Measurements from ENCODE around the gene WFDC12. TPM values are rescaled to one million over a fixed set of nuclear protein-coding genes. Genes with fewer than 3 reads are reported as not detected.

WFDC12 gene
- total RNA-seq, 1 donor from 2014 or later: not detected

GRCh38 chr20:45094201-45094600 lies 30.1 kb downstream of the WFDC12 start:
- no peak for DNase-seq (ENCODE audit: extremely low read depth, low read depth, low spot score)

- DNase-seq (ENCODE audit: extremely low read depth, low read depth, low spot score): no peak
Measured at GRCh38 chr20:45092898-45093297, 31.4 kb downstream of the WFDC12 start.

DNA sequence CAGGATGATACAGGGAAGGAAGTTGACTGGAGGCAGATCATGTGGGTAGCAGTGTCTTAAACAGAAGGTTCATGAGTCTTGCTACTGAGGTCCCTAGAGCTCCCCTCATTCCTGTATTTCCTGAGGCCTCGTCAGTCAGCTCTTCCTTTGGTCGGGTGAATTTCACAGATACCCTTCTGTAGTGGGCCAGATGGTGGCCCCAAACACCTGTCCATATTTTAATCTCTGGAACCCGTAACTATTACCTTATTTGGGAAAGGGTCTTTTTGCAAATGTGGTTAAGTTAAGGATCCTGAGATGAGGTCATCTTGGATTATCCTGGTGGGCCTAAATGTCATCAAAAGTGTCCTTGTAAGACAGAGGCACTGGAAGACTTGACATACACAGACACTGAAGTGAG lies 32.9 kb downstream of the WFDC12 start:
- no peak for DNase-seq (ENCODE audit: extremely low read depth, low read depth, low spot score)

DNA sequence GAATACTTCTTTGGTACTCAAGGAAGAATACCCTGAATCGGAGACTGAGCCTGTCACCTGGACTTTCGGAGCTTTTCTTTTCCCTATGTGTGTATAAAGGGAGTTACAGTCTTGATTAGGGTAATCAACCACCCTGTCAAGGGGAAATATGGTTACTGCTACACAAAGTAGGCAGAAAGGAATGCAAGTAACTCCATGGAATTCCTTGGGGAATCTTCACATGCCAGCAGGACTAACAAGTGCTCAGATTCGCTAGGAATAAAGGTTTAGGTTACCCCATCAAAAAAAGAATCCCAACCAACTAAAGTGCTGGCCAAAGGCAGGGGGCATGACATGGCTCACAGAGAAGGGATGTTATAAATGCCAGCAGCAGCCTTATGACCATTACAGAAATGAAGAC lies 33.8 kb downstream of the WFDC12 start:
- no peak for DNase-seq (ENCODE audit: extremely low read depth, low read depth, low spot score)

DNA sequence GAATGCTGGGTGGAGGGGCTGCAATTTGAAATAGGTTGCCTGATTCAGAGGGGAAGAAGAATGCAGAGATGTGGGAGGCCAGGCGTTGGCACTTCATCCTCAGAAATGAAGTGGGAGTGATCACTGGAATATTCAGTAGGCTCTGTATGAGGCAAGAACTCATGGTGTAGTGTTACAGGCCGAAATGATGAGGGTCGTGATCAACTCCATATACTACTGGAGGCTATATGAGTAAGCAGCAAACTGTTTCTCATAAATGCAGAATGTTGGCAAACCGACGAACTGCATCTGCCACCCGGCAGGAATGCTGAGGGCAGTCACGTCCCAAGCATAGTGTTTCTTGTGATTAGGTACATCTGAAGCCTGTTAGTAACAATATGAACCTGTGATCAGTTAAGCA lies 36.0 kb downstream of the WFDC12 start:
- DNase-seq (ENCODE audit: extremely low read depth, low read depth, low spot score): no peak

DNA sequence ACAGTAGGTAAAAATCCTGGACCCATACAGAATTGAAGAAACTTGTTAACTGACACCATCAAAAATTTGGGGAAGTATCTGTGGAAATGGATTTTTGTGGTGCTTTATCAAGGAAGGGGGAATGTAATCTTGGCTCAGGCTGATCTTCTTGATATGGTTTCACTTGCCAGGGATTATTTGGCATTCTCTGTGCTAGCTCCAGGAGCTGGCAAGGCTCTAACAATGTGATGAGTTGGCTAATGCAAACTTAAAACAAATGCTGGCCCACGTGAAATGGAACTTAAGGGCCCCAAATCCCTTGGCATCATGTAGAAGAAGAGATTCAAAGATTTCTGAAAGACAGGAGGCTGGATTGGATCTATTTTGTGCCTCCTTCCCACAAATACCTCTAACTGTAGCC lies 36.5 kb downstream of the WFDC12 start:
- no peak for DNase-seq (ENCODE audit: extremely low read depth, low read depth, low spot score)

DNA sequence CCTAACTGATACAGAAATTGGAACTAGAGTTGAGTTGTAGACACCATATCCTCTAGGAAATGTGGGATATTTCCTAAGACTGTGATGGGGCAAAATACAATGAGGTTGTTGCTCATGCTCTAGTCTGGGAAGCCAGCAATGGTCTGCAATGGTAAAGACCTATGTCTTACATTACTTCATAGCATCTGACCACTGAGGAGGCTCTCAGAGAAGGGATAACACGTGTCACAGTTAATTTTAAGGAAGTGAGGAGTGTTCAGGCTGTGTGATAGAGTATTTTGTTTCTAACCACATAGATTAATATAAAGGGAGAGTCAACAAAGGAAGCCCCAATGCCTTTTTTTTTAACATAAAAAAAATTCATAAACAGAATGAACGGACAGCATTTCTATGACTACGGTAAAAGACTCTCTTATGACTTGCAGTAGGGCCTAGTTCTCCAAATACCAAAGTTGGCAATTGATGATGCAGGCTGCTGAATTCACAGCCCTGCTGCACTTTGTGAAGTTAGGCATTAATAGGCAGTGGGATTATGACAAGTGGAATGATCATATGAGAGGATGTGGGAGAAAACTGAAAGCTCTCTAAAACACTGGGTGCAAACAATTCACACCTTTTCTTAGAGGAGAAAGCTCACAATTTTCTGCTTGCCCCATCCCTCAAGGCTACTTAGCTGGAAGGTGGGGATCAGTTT lies 37.0 kb downstream of the WFDC12 start:
- no peak for DNase-seq (ENCODE audit: extremely low read depth, low read depth, low spot score)

DNA sequence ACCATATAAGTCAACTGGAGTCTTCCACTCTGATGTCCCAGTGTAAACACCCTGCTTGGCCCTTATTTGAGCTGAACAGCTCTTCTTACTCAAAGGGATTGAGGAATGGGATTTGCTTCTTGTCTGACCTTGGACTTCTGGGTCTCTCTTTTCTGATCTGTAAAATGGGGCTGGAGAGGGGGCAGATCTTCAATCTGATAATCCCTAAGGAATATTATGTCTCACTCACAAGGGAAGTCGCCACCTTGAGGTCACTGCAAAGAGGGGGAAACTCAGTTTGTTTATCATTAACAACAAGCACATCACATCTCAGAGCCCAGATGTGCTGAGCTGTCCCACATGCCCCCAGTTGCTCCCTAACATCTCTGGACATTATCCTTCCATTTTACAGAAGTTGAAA lies 38.4 kb downstream of the WFDC12 start:
- DNase-seq (ENCODE audit: extremely low read depth, low read depth, low spot score): no peak

DNA sequence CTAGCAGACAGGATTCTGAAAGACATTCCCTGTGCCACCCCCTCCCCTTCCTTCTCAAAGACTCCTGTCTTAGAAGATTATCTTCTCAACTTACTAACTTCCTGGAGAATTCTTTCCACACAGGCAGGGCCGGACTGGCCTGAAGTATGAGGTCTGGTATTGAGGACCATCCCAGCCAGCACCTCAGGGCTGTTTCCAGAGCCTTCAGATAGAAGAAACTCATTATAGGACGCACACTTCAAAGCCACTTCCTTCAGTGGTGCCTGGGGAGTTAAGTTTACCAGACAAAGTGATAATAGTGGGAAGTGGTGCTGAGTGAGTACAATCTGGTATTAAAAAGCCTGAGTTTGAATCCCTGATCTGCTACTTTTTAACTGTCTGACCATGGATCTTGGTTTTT lies 39.0 kb downstream of the WFDC12 start:
- DNase-seq (ENCODE audit: extremely low read depth, low read depth, low spot score): no peak

GRCh38 chr20:45083127-45083526 lies 41.1 kb downstream of the WFDC12 start:
- no peak for DNase-seq (ENCODE audit: extremely low read depth, low read depth, low spot score)

DNA sequence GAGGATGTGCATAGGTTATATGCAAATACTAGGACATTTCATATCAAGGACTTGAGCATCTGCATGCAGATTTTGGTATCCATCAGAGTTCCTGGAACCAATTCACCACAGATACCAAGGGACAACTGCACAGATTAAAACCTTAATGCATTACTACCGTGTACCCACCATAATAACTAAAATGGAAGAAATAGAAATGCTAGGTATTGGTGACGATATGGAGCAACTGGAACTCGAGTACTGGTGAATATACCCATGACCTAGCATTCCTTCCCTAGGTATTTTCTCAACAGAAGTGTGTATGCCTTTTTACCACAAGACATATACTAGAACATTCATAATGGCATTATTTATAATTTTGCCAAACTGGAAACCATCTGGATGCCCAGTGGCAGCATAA lies 41.8 kb downstream of the WFDC12 start:
- DNase-seq (ENCODE audit: extremely low read depth, low read depth, low spot score): no peak

DNA sequence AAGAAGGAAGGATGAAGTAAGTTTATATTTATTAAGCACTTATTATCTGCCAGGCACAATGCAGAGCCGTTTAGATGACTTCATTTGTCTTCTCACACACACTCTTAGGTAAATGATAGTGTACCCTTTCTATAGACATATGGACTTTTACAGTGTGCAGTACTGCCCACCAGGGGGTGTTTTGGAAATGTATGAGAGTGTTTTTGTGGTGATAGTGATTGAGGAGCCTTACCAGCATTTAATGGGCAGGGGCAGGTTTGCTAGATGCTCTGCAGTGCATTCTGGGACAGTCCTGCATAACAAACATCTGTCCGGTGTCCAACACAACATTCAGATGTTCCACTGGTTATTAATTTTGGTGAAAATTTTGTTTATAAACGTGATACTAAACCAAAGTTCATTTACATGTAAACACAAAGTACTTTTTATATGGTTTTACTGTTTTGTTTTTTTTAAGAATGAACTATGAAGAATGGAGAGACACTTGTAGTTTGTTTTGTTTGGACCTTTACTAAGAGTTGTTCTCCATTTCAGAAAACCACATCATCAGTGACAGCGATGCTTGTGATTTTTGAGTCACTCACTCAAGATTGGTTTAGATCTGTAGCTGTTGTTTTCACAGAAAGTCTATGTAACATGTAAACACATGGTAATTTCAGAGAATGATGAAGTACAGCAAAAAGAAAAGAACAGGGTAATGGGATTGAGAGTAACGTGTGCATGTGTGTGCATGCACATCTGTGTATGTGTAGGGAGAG lies 43.2 kb downstream of the WFDC12 start:
- no peak for DNase-seq (ENCODE audit: extremely low read depth, low read depth, low spot score)

- DNase-seq (ENCODE audit: extremely low read depth, low read depth, low spot score): no peak
Measured at GRCh38 chr20:45077559-45077958, 46.7 kb downstream of the WFDC12 start.

Other genes with a start within 250 kb of the WFDC12 start
- gene YWHAB, start 238.8 kb downstream of the WFDC12 start, total RNA-seq: 167 and 173 TPM in 2 replicates
- gene PABPC1L, start 214.4 kb downstream of the WFDC12 start, total RNA-seq: 2.1 and 13.6 TPM in 2 replicates
- gene TOMM34, start 164.1 kb downstream of the WFDC12 start, total RNA-seq: 36.9 and 43.0 TPM in 2 replicates
- gene STK4, start 158.0 kb downstream of the WFDC12 start, total RNA-seq: 14.0 and 20.9 TPM in 2 replicates
- gene KCNS1, start 23.3 kb downstream of the WFDC12 start, total RNA-seq: 0.12 and 0.34 TPM in 2 replicates
- gene WFDC5, start 9.3 kb downstream of the WFDC12 start, total RNA-seq: not detected in 2 replicates
- gene PI3, start 50.4 kb upstream of the WFDC12 start, total RNA-seq: not detected in 2 replicates
- not detected in 2 replicates for gene SEMG1, start 82.6 kb upstream of the WFDC12 start, total RNA-seq
- gene SEMG2, start 96.9 kb upstream of the WFDC12 start, total RNA-seq: not detected in 2 replicates
- not detected in 2 replicates for gene SLPI, start 130.1 kb upstream of the WFDC12 start, total RNA-seq
- not detected in 2 replicates for gene RBPJL, start 182.4 kb upstream of the WFDC12 start, total RNA-seq
- not detected in 2 replicates for gene MATN4, start 183.8 kb upstream of the WFDC12 start, total RNA-seq
- 59.4 and 64.3 TPM in 2 replicates for gene SDC4, start 224.0 kb upstream of the WFDC12 start, total RNA-seq
- 19.2 and 31.1 TPM in 2 replicates for gene SYS1, start 238.7 kb upstream of the WFDC12 start, total RNA-seq

Measured in glomerular endothelial cell (primary cell).